ENCODE results near the gene THOC6.
A peak's percentile ranks its signal among the peaks of the same experiment; 100 is the strongest.

THOC6 gene

DNA sequence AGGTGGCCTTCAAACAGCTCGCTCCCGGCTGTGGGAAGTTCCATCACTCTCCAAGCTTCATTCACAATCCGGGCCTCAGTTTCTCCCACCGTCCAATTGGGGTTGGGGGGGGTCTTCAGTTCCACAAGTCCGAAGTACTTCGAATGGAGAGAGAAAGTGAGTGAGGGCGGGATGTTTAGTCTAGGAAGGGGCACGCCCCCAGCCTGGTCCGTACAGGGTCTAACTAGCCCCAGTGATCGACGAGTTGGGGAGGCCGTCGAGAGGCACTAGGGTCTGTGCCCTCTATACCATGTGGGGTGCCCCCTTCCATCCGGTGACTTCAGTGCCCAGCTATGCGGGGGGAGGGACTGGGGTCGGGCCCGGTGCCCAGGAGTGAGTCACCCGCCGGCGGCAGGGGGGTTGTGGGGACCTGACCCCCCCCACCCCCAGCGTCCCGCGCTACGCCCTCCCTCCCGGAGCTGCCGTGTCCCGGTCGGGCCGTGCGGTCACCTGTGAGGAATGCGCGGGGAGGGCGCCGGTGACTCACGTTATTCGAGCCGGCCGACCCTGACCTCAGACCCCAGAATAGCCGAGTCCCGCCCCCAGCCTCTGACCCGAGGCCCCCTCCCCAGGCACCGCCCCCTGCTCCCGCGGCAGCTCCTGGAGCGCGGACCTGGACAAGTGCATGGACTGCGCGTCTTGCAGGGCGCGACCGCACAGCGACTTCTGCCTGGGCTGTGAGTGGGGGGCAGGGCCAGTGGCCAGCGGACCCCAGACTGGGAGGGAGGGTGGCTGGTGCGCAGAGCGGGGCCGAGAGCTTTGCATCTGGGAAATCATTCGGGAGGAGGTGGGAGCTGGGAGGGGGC, 3.0 kb upstream of the THOC6 start (continued):
- TF ChIP-seq, protein P1, sequence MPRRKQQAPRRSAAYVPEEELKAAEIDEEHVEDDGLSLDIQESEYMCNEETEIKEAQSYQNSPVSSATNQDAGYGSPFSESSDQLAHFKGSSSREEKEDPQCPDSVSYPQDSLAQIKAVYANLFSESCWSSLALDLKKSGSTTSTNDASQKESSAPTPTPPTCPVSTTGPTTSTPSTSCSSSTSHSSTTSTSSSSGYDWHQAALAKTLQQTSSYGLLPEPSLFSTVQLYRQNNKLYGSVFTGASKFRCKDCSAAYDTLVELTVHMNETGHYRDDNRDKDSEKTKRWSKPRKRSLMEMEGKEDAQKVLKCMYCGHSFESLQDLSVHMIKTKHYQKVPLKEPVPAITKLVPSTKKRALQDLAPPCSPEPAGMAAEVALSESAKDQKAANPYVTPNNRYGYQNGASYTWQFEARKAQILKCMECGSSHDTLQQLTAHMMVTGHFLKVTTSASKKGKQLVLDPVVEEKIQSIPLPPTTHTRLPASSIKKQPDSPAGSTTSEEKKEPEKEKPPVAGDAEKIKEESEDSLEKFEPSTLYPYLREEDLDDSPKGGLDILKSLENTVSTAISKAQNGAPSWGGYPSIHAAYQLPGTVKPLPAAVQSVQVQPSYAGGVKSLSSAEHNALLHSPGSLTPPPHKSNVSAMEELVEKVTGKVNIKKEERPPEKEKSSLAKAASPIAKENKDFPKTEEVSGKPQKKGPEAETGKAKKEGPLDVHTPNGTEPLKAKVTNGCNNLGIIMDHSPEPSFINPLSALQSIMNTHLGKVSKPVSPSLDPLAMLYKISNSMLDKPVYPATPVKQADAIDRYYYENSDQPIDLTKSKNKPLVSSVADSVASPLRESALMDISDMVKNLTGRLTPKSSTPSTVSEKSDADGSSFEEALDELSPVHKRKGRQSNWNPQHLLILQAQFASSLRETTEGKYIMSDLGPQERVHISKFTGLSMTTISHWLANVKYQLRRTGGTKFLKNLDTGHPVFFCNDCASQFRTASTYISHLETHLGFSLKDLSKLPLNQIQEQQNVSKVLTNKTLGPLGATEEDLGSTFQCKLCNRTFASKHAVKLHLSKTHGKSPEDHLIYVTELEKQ (tag by site-specific recombination; IDR thresholded peaks at IDR 0.05; ENCODE audit: borderline replicate concordance) = peak; percentile 36; the same call in 1 of the 2 replicates
- TF ChIP-seq ZNF560 (tag by site-specific recombination; IDR thresholded peaks at IDR 0.05; ENCODE audit: borderline replicate concordance) (no peak), SETDB1 (IDR thresholded peaks at IDR 0.05; ENCODE audit: insufficient read length, low read length) (no peak), ZNF664 (tag by site-specific recombination; IDR thresholded peaks at IDR 0.05) (no peak), TRIM28 (IDR thresholded peaks at IDR 0.05; ENCODE audit: borderline replicate concordance, low read length) (no peak), ZNF549 (tag by site-specific recombination; IDR thresholded peaks at IDR 0.05) (no peak), ZNF423 (tag by site-specific recombination; IDR thresholded peaks at IDR 0.05) (no peak), MZF1 (tag by site-specific recombination; IDR thresholded peaks at IDR 0.05; ENCODE audit: borderline replicate concordance) (no peak), BCL11B (tag by site-specific recombination; IDR thresholded peaks at IDR 0.05; ENCODE audit: low read depth) (peak; percentile 90), ZNF416 (tag by site-specific recombination; IDR thresholded peaks at IDR 0.05) (no peak), RBAK (tag by site-specific recombination; IDR thresholded peaks at IDR 0.05) (no peak), ZNF341 (tag by site-specific recombination; IDR thresholded peaks at IDR 0.05; ENCODE audit: low read depth) (peak; percentile 69), ZNF701 (tag by site-specific recombination; IDR thresholded peaks at IDR 0.05) (no peak), ZNF146 (tag by site-specific recombination; IDR thresholded peaks at IDR 0.05) (no peak), HOXC10 (CRISPR knock-in tag; IDR thresholded peaks at IDR 0.05) (no peak), SP7 (tag by site-specific recombination; IDR thresholded peaks at IDR 0.05) (peak; percentile 96), ZNF140 (tag by site-specific recombination; IDR thresholded peaks at IDR 0.05) (no peak), ZNF473 (tag by site-specific recombination; IDR thresholded peaks at IDR 0.05) (no peak), ZNF350 (tag by site-specific recombination; IDR thresholded peaks at IDR 0.05) (no peak), ZNF324 (tag by site-specific recombination; IDR thresholded peaks at IDR 0.05) (peak; percentile 96), ZNF624 (tag by site-specific recombination; IDR thresholded peaks at IDR 0.05) (no peak), ZNF571 (tag by site-specific recombination; IDR thresholded peaks at IDR 0.05) (no peak), ZNF76 (tag by site-specific recombination; IDR thresholded peaks at IDR 0.05; ENCODE audit: borderline replicate concordance, low read depth) (peak; percentile 74; the same call in 1 of the 2 replicates), ZNF112 (tag by site-specific recombination; IDR thresholded peaks at IDR 0.05) (no peak), GLIS1 (tag by site-specific recombination; IDR thresholded peaks at IDR 0.05) (peak; percentile 98), ZNF292 (tag by site-specific recombination; IDR thresholded peaks at IDR 0.05; ENCODE audit: borderline replicate concordance, low read depth) (no peak)
- TF ChIP-seq, protein P2, sequence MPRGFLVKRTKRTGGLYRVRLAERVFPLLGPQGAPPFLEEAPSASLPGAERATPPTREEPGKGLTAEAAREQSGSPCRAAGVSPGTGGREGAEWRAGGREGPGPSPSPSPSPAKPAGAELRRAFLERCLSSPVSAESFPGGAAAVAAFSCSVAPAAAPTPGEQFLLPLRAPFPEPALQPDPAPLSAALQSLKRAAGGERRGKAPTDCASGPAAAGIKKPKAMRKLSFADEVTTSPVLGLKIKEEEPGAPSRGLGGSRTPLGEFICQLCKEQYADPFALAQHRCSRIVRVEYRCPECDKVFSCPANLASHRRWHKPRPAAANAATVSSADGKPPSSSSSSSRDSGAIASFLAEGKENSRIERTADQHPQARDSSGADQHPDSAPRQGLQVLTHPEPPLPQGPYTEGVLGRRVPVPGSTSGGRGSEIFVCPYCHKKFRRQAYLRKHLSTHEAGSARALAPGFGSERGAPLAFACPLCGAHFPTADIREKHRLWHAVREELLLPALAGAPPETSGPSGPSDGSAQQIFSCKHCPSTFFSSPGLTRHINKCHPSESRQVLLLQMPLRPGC (tag by site-specific recombination; IDR thresholded peaks at IDR 0.05) = peak; percentile 89
- TF ChIP-seq, protein P3, sequence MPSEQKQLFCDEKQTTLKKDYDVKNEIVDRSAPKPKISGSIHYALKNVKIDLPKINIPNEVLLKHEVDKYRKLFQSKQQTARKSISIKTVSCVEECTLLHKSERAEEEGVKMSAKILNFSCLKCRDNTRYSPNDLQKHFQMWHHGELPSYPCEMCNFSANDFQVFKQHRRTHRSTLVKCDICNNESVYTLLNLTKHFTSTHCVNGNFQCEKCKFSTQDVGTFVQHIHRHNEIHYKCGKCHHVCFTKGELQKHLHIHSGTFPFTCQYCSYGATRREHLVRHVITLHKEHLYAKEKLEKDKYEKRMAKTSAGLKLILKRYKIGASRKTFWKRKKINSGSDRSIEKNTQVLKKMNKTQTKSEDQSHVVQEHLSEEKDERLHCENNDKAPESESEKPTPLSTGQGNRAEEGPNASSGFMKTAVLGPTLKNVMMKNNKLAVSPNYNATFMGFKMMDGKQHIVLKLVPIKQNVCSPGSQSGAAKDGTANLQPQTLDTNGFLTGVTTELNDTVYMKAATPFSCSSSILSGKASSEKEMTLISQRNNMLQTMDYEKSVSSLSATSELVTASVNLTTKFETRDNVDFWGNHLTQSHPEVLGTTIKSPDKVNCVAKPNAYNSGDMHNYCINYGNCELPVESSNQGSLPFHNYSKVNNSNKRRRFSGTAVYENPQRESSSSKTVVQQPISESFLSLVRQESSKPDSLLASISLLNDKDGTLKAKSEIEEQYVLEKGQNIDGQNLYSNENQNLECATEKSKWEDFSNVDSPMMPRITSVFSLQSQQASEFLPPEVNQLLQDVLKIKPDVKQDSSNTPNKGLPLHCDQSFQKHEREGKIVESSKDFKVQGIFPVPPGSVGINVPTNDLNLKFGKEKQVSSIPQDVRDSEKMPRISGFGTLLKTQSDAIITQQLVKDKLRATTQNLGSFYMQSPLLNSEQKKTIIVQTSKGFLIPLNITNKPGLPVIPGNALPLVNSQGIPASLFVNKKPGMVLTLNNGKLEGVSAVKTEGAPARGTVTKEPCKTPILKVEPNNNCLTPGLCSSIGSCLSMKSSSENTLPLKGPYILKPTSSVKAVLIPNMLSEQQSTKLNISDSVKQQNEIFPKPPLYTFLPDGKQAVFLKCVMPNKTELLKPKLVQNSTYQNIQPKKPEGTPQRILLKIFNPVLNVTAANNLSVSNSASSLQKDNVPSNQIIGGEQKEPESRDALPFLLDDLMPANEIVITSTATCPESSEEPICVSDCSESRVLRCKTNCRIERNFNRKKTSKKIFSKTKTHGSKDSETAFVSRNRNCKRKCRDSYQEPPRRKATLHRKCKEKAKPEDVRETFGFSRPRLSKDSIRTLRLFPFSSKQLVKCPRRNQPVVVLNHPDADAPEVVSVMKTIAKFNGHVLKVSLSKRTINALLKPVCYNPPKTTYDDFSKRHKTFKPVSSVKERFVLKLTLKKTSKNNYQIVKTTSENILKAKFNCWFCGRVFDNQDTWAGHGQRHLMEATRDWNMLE (tag by site-specific recombination; conservative IDR thresholded peaks at IDR 0.05; ENCODE audit: low read depth) = 0 out of 2 replicates have a peak, but pooled peaks have one; percentile 22
- TF ChIP-seq, protein P4, sequence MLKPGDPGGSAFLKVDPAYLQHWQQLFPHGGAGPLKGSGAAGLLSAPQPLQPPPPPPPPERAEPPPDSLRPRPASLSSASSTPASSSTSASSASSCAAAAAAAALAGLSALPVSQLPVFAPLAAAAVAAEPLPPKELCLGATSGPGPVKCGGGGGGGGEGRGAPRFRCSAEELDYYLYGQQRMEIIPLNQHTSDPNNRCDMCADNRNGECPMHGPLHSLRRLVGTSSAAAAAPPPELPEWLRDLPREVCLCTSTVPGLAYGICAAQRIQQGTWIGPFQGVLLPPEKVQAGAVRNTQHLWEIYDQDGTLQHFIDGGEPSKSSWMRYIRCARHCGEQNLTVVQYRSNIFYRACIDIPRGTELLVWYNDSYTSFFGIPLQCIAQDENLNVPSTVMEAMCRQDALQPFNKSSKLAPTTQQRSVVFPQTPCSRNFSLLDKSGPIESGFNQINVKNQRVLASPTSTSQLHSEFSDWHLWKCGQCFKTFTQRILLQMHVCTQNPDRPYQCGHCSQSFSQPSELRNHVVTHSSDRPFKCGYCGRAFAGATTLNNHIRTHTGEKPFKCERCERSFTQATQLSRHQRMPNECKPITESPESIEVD (tag by site-specific recombination; IDR thresholded peaks at IDR 0.05) = no peak

All from HEK293 (cell line).